ENCODE results near the gene CLIC5.

The CLIC5 gene

GRCh38 chr6:45835721-45836437, 179.8 kb downstream of the CLIC5 start:
- no peak for DNase-seq

DNA sequence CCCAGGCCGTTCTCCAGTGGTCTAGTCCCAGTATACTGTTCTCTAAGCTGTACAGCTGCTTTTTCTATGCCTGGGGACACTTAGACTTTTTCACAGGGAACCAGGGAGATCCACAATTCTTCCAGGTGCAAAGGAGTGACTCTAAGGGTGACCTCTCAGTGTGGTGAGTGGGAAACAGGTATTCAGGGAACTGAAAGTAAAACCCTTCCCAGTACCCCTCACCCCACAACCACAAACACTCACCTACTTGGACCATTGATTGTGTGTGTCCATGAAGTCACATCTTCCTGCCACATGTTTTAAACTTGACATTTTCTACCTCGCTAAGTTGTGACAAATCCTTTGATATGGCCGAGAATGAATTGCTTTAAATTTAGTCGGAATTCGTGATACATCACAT, 183.6 kb downstream of the CLIC5 start:
- no peak for DNase-seq
